Right ventricle myocardium inferior (tissue), 1 donor: ENCODE data around the gene BEST3. TPM values are rescaled to one million over a fixed set of nuclear protein-coding genes. Genes with fewer than 3 reads are reported as not detected.
"Not testable (repeated sequence)": the region's sequence is repeated elsewhere in the genome, so short reads cannot be mapped to it uniquely, and the experiment has no call there.

ENCODE experiments used
- ATAC-seq: fragments of 200-7000 bp; cut with Tn5 transposase; one replicate; pipeline ENCODE4 v1.9.1; 2020; ENCODE audit warnings: mild to moderate bottlenecking, moderate library complexity
- DNase-seq: peaks from one replicate; pipeline ENCODE4 v3.0.0; 2021; ENCODE audit errors: missing footprints
- intact Hi-C: fragments of 100-400 bp; cut with DNase I; formaldehyde crosslinking; loops from one replicate; pipeline ENCODE4 v1.11.0; 2022
- total RNA-seq: library from RNA; stranded (reverse); fragmentation: NEBNext Ultra II Directional; extraction: Animal tissue kit (Norgen Biotek cat#: 25700); gene quantifications from one replicate; pipeline ENCODE4 v1.2.1, GENCODE V29; 2021
- donor health status: DM: no; HTN: yes; CAD: no; lungs with severe emphysema.

BEST3 gene
- total RNA-seq, 1 donor from 2014 or later: 0.30 TPM

DNA sequence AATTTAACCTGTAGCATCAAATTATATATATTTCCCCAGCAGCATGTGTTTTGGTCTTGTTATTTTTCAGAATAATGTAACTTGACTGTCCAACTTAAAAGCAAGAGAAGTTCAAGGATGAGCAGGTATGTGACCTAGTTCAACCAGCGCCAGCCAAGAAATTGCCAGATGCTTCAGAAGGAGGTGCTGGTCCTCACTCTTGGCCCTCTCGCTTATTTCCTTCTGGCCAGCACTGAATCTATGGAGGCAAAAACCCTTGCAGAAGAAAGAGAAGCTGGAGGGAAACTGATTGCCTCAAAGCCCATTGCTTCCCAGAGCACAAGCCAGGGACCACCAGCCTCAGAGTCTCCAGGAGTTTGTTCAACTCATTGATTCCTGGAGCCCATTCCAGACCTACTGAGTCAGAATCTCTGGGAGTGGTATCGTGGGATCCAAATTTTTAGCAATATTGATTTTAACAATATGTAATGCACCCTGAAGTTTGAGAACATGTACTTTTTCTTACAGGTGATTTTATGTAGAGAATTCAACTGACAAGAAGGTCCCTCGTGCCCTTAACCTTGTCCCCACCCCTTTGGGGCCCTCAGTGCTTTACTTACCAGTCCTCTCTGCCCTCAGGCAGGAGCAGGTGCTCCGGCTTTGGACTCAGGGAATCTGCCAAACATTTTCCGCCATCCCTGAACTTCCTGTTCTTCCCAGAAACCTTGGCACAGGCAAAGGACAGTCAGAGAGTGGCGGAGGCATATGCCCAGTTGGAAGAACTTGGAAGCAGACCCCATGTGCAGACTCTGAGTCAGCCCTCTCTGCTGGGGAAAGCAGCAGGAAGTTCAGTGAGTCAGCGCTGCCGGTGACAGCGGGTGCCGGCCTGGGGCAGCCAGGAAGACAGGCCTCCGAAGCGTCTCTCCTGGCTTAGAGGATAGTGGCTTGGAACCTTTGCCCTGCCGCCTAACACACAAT is 10.4 kb downstream of the BEST3 start:
- DNase-seq: no peak
- ATAC-seq: no peak
- intact Hi-C loops: no loop called here

DNA sequence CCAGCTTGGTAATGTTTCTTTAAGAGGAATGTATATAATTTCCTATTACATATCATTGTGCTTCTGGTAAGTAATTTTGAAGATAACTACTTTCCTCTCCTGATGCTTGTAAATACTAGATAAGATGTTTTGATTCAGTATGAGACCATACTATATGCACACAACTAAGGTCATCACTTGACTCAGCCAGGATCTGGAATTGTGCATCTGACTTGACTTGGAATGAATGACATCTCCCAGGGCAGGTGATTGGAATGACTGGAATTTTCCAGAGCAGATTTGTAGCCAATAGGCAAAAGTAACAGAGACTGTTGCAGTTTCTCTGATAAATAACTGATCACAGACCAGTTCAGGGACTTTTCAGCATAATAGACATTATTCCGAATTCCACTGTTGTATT is 11.1 kb downstream of the BEST3 start:
- DNase-seq (no peak), ATAC-seq (no peak)
- intact Hi-C loops: no loop called here

DNA sequence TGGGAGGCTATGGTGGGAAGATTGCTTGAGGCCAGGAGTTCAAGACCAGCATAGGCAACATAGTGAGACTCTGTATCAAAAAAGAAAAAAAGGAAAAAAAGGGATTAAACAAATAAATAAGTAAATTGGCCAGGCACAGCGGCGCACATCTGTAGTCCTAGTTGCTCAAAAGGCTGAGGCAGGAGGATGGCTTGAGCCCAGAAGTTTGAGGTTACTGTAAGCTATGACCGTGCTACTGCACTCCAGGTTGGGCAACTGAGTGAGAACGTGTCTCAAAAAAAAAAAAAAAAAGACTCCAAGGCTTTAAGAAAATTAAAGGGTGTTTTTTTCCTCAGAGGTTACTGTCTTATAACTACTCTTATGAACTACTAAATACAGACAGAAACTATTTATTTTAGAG is 11.7 kb downstream of the BEST3 start:
- DNase-seq (no peak), ATAC-seq (no peak)
- intact Hi-C loops: no loop called here

DNA sequence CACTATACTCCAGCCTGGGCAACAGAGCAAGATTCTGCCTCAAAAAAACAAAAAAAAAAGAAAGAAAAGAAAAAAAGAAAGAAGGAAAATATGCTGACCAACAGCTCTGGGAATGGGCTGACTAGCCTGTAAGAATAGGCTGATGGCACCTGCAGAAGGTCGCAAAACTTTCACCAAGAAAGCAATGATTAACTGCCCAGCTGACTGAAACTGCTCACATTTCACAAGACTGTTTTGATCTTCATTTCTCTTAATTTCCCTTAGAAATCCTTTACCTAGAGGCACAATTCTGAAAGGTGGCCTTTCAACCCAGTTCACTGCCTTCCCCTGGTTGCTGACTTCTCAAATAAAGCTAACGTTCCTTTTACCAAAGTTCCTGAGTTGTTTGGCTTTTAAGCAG is 12.4 kb downstream of the BEST3 start:
- ATAC-seq (no peak), DNase-seq (no peak)
- intact Hi-C loops: no loop called here

DNA sequence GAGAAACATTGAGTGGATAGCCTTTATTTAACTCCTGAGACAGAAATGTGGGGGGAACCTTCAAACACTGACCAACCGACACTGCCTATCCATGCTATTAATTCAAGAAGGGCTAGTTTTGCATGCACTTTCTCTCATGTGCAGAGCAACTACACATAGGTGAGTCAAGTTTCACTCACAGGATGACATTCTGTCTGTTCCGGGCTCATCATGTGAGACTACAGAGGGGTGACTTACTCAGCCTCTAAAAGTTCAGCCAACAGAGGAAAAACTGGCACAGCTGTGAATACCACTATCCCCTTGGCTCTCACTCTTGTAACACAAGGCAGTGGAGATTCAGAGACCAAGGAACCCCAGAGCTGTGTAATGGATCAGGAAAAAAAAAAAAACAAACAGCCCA is 13.3 kb downstream of the BEST3 start:
- DNase-seq (no peak), ATAC-seq (no peak)

DNA sequence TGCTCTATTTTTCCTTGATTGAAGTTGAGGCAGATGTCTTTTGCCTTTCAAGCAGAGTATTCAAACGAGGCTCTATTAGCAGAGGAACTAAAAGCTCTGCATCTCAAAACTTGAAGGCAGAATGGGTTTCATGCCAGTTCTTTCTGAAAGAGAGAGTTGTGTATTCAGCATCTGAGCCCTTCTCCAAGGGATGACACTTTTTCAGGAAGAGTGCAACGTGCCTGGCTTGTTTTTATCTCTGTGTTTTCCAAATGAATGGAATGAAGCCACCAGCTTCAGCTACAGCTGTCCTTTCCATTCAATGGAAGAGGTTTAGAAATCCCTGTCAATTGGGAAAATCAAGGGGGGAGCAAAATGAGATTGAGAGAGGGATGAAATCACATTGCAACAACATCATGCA is 14.6 kb downstream of the BEST3 start:
- DNase-seq (no peak), ATAC-seq (no peak)
- intact Hi-C loops: no loop called here

More for the DNA sequence above, 13.3 kb downstream of the BEST3 start:
- intact Hi-C loops: no loop called here

DNA sequence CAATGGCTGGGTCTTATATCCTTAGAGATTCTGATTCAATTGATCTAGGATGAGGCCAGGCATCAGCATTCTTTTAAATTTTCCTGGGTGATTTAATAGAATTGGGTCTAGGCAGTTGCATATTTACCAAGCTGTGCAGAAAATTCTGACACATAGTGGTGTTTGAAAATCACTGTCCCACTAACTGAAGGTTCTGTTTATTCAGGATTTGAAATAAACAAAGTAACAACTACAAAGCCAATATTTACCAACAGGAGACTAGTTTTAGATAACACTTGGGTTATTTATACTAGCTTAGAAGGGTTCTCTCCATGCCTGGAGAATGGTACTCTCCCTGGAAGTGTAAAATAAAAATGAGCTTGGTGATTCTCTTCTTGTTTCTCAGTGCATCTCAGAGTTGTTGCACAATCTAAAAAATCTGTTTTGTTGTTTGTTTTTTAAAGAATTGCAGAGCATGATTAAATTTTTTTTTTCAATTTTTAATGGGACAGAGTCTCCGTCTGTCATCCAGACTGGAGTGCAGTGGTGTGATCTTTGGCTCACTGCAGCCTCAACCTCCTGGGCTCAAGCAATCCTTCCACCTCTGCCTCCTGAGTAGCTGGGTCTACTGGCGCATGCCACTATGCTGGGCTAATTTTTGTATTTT is 16.9 kb downstream of the BEST3 start:
- ATAC-seq: no peak
- no peak for DNase-seq
- intact Hi-C loops: no loop called here

DNA sequence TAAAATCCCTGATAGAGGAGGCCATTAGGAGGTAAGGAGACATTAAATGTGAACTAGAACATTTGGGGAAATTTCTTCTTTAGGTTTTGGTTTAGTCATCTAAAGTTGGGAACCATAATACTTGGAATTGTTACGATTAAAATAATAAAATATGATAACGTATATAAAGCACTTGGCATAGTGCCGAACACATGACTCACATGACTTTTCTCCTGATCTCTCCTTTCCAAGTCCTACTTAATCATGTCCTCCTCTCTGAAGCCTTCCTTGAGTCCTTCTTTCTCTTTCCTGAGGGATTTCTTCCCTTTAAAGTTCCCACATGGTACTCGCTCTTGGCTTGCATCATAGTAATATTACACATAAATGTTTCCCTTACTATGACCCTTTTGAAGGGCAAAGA is 20.0 kb downstream of the BEST3 start:
- no peak for ATAC-seq
- intact Hi-C loops: no loop called here

DNA sequence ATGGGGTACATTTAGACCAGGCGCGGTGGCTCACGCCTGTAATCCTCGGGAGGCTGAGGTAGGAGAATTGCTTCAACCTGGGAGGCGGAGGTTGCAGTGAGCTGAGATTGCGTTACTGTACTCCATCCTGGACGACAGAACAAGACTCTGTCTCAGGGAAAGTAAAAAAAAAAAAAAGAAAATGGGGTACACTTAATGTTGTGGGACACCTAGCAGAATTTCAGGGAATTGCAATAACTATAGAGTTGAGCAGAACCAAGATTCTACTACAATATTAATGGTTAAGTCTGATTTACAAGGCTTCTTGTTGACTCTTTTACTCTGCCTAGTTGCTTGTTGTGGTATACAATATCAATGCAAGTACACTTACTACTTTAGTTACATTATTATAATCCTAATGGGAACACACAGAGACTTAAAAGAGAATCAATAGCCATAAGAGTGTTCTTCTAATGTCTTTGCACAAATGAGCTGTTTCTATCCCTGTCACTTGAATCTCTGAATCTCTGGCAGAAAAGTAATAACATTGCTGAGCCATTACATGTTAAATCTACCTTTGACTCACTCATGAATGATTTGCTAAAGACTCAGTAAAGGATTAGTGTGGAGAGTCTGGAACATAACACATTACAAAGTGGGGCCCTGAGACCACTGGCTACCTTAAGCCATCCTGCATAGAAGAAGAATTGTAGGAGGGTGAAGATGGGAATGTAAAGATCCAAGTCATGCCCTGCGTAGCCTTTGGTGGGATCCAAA is 22.7 kb downstream of the BEST3 start:
- no peak for DNase-seq
- no peak for ATAC-seq
- intact Hi-C loops: no loop called here

More for the DNA sequence above, 20.0 kb downstream of the BEST3 start:
- no peak for DNase-seq

DNA sequence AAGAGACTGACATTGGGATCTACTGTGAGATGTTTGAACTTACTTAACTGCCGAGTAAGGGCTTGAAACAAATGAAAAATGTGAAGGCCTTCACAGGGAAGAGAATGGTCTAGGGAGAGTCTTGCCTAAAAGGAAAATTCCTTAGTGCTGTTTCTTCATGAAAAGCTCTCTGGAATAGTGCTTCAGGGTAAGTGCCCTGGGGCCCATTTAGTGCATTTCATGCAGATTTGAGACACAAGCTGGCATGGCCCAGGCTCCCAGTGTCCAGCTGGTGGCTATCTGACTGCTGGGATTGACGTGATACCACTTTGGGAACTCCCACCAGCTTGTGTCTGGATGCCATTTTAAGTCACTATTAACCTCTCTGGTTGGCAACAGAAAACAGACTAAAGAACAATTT is 26.9 kb downstream of the BEST3 start:
- intact Hi-C loops: no loop called here
- DNase-seq (no peak), ATAC-seq (no peak)

DNA sequence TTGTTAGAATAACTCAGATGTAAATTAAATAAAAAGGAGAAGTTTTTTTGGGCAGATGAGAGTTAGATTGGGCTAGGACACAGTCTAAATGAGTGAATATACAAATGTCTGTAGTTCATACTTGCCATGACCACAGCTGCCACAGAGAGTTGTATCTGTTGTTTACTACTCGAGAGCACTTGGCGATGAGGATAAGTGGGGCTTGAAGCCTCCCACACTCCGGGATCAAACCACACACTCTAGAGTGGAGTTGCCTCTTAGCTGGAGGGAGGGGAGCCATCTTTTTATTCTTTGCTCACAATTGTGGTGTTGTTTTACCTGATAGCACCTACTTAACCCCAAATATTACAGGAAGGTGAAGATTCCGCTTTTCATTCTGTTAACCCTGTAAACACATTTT is 27.5 kb downstream of the BEST3 start:
- DNase-seq: no peak
- intact Hi-C loops: no loop called here
- ATAC-seq: no peak

DNA sequence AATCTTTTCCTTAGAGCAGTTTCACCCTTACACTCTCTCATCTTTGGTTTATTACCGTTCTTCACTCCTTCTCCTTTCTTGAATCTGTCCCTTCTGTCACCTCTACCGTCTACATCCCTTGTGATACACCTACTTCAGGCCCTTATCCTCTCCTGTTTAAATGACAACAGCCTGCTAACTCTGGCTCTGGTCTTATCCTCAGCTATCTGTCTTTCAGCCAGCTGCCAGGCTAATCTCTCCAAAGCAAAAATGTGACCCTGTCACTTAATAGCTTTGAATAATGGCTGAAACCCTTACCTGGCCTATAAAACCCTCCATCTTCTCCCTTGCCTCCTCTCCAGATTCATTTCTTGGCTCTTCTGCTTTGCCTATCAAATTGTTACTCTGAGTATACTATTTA is 32.3 kb downstream of the BEST3 start:
- intact Hi-C loops: no loop called here
- ATAC-seq (no peak), DNase-seq (no peak)

DNA sequence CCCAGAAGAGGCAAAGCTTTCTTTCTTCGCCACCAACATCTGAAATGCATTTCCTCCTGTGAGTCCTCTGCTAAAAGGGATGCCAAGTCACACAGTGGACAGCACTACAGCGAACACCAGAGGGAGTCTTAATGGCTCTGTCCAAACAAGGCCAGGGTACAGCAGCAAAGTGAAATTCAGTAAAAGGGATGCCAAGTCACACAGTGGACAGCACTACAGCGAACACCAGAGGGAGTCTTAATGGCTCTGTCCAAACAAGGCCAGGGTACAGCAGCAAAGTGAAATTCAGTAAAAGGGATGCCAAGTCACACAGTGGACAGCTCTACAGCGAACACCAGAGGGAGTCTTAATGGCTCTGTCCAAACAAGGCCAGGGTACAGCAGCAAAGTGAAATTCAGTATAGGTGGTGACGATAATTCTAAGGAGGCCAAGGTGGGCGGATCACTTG is 34.1 kb downstream of the BEST3 start:
- intact Hi-C loops, DNase-seq: not testable (repeated sequence)
- ATAC-seq: peak; percentile 54

DNA sequence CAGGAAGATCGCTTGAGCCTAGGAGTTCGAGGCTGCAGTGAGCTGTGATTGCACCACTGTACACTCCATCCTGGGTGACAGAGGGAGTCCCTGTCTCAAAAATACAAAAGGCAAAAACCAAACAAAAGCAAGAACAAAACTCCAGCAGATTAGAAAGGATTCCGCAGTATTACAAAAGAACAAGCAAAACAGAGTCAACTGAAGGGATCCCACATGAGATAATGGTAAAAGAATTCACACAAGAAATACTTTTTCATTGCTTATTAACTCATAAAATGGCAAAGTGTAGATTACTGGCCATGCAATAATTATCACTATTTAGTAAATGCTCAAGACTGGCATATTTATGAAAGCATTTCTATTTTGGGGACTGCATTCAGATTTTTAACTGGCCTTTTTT is 35.4 kb downstream of the BEST3 start:
- DNase-seq (no peak), ATAC-seq (no peak)
- intact Hi-C loops: no loop called here

DNA sequence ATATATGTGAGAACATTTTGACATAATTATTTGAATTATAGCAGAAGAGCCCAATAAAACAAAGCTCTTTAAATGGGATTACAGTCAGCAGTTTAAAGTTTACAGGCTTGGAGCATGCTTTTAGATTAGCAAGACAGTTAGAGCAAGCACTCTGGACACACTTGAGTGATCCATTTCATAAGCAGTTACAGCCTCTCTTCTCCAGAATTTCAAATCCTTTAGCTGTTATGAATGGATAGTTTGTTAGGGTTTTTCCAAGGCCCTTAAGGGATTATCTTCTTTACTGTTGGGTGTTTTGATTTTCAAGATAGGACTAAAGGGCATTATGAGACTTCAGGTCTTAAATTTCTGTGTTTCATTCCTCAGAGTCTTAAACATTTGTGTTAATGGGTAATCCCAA is 36.3 kb downstream of the BEST3 start:
- ATAC-seq: no peak
- intact Hi-C loops: no loop called here
- DNase-seq: no peak

DNA sequence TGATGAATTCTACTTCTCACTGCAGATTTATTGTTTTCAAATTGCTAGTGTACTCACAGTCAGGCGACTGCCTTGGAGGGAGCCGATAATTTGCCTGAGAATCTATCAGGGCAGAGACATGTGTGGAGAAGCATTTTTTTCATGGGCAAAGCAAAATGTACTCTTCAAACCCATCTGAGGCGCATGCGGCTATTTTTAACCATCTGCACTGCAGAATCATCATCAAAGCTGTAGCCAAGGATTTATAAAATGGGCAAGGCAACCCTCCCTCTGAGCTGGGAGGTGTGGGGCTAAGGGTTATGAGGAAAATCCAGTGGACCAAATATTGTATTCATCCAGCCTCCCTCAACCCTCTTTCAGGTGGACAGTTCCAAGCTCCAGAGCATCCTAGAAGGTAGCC is 37.7 kb downstream of the BEST3 start:
- intact Hi-C loops: no loop called here
- ATAC-seq (no peak), DNase-seq (no peak)

DNA sequence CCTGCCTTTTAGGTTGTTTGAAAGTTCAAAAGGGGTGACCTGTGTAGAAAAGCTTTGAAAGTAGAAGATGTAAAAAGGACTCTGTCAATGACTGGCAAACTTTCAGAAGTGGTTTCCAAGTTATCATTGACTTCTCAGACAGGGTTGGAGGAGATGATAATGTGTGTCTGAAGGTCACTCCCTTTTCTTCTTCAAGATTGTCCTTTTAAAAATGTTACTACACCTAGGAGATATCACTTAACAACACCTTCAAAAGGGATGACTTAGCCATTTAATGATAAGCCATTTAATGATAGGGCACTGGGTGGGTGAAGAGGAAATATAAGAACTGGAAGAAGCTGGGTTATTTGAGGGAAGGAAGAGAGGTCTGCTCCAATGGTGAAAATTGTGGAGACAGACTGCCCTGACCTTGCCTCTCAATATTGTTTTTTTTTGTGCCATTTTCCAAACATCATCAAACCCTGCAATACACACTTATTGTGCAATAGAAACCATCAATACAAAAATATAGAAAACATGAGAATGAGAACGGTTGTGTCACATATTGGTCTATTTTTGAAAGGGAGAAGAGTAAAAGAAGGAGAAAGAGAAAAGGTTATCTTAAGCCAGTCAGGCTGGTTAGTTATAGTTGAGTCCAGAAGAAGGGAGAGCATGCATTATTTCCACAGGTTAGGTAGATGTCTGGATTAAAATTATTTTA is 38.8 kb downstream of the BEST3 start:
- intact Hi-C loops: no loop called here
- DNase-seq (no peak), ATAC-seq (no peak)

DNA sequence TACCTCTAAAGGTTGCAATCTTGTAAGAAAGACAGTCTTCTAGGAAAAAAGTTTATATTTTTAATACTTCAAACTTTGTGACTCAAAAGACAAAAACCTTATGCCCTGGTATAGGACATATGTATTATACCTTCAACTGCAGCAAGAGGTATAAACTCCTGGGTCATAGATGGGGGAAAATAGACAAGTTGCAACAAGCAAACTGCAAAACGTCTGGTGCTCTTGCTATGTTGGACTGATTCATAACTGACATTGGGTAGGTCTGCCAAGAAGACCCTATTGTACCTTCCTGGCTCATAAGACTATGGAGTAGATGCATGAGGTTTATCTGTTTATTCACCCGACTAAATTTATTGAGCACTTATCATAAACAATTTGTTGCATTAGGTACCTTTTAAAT is 40.9 kb downstream of the BEST3 start:
- no peak for ATAC-seq
- no peak for DNase-seq
- intact Hi-C loops: no loop called here
